GM19455 (cell line): ENCODE results near the gene GAB2.
"Not testable (repeated sequence)": the region's sequence is repeated elsewhere in the genome, so short reads cannot be mapped to it uniquely, and the experiment has no call there.

Source experiments
- ATAC-seq: cut with Tn5 transposase; IDR thresholded peaks from one replicate; pipeline ENCODE4 v1.9.1; 2021; ENCODE audit not compliant: unreplicated experiment

Gene GAB2

DNA sequence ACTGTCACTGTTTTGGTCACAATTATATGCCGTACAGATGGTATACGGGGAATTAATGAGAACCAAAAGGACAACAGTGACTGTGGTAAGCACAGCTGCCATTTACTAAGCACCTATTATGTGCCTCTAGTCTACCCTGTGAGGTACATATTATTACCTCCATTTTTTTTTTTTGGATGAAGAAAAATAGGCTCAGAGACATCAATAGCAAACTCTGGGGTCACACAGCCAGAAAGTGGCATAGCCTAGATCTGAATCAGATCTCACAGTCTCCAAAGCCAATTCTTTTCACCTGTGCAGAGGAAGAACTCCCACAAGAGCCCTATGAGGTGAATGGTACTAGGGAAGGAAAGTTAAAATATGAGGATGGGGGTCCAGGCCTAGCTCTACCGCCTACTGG is 160.0 kb downstream of the GAB2 start:
- ATAC-seq: no peak

DNA sequence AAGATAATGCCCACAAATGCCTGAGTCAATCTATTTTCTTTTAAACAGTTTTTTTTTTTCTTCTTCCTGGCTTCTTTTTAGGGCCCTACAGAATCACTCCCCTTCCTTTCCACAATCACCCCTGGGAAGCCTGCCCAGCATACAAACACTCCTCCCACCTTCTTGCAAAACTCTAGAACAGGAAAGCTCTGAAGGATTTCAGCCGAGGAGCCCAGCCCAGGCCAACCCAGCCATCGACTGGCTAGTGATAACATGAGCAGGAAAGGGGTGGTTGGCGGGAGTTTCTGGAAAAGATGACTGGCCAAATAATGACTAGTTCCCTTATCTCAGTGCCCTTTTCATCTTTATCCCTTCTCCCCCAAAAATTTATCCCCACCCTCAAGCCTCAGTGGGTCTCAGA is 160.7 kb downstream of the GAB2 start:
- ATAC-seq: no peak

DNA sequence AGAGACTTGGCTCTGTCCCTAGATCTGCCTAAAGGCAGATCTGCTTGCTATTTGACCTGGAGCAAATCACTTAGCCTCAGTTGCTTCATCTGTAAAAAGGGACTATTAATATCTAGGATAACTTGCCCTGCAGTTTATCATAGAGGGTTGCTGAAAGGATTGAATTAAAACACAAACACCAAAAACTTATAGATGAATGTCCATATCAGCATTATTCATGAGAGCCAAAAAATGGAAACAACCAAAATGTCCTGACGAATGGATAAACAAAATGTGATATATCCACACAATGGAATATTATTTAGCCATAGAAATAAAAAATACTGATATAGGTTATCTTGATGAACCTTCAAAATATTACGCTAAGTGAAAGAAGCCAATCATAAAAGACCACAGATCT is 161.7 kb downstream of the GAB2 start:
- ATAC-seq: no peak

DNA sequence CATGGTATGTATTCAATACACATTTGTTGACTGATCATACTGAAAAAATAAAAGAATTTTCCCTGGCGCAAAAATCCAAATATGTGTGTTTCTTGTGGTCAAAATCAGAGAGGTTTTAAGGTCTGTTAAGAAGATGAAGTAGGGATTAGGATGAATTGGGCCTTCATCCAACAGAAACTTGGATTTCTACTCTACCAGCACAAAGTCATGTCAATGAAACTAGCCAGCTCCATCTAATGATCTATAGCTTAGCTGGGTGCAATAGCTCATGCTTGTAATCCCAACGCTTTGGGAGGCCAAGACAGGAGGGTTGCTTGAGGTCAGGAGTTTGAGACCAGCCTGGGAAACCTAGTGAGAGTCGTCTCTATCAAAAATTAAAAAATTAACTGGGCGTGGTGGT is 163.4 kb downstream of the GAB2 start:
- no peak for ATAC-seq

DNA sequence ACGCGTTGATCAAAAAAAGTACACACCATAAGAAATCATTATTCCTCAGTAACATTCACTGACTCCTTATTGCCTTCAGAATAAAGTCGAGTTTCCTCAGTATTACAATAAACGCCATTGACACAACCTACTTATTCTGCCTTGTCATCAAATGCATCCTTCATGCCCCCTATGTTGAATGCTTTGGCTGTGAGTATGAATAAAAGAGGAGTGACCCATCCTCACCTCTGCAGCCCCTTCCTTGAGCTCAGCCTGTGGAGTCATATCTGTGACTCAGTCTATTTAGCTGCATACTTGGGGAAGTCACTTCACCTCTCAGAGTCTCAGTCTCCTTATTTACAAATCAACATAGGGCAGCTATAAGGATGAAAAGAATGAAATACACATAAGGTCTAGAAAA is 163.8 kb downstream of the GAB2 start:
- ATAC-seq: no peak

DNA sequence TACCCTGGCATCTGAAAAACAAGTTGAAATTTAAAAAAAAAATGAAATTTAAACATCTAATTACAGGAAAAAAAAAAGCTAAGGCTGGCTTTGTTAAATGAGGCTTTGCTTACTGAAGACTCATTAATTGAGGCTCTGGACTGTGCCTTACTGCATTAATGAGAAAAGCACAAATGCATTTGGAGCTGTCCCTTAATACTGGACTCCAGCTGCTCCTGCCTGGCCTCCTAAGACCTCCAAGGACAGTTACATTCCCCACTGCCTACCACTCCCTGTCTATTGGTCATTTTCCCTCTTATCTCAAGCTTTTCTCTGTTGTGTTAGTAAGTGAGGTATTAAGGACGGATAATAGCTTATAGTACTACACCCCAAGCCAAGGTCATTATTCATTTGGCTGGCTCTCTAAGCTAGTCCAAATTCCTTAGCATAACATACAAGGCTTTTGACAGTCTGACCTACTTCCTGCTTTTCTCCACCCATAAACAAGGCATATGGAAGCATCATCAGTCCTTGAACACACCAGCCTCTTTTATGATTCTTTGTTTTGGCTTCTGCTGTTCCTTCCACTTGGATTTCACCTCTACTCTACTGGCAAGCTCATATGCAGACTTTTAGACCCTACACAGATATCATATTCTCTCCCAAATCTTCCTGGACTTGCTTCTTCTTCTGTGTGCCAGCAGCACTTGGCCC is 166.4 kb downstream of the GAB2 start:
- no peak for ATAC-seq

DNA sequence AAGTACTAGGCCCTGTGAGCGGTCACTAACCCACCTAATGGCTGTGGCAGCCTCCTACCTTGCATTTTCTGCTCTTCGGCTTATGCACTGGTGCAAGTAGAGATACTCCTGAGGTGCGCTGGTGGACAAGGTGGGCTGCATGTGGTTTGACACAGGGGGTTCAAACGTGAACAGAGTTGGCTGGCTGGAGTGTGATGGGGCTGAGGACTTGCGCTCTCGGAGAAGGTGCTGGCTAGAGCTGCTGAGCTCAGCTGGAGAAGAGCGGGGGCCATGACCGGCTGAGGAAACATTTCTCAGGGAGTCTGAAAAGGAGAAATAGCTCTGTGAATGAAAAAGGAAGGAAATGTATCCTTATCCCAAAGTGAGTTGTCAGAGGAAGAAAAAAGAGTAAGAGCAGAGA is 167.5 kb downstream of the GAB2 start:
- ATAC-seq: no peak

DNA sequence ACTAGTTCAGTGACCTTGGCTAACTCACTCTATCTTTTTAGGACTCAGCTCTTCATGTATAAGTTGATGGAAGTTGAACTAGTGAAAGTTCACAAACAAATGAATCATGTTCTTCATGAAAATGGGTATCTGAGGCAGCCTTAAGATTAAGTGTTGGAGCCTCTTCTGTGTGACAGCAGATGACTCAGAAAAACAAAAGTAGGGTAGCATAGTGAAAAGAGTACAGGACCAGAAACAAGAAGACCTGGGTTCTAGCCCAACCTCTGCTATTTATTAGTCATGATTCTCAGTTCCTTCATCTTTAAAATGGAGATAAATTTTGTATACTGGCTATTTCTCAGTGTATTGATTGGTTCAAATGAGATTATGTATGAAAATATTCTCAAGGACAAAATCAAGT is 168.7 kb downstream of the GAB2 start:
- ATAC-seq: no peak

DNA sequence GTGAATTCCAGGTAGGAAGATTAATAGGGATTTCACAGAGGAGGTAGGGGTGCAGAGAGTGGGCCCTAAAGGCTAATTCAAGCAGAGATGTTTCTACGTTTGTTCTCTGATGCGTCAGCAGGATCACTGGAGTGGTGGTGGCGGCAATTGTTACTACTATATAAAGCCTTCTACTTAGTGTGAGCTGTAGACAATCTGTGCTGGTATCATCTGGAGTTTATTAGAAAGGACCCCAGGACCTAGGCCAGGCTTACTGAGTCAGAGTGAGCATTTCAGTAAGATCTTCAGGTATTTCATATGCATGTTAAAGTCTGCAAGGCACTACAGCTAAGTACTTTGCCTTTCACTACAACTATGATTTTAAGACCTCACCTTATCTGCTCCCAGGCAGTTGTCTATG is 169.4 kb downstream of the GAB2 start:
- no peak for ATAC-seq

DNA sequence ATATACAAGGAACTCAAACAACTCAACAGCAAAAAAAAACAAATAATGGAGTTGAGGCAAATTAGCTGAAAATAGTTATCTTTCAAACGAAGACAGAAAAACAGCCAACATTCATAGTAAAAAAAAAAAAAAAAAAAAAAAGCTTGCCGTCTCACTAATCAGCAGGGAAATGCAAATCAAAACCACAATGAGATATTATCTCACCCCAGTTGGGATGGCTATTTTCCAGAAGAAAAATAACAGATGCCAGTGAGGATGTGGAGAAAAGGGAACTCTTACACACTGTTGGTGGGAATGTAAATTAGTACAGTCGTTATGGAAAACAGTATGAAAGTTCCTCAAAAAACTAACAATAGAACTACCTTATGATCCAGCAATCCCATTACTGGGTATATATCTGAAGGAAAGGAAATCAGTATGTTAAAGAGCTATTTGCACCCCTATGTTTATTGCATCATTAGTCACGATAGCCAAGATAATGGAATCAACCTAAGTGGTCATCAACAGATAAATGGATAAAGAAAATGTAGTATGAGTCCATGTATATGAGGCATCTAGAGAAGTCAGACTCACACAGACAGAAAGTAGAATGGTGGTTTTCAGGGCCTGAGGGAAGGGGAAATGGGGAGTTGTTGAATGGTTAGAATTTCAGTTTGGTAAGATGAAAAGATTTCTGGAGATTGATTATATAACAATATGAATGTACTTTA is 172.9 kb downstream of the GAB2 start:
- no peak for ATAC-seq

DNA sequence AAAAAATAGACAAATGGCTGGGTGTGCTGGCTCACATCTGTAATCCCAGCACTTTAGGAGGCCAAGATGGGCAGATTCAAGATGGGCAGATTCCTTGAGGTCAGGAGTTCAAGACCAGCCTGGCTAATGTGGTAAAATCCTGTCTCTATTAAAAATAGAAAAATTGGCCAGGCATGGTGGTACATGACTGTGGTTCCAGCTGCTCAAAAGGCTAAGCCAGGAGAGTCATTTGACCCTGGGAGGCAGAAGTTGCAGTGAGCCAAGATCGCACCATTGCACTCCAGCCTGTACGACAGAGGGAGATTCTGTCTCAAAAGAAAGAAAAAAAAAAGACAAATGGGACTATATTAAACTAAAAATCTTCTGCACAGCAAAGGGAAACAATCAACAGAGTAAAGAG is 173.5 kb downstream of the GAB2 start:
- no peak for ATAC-seq

DNA sequence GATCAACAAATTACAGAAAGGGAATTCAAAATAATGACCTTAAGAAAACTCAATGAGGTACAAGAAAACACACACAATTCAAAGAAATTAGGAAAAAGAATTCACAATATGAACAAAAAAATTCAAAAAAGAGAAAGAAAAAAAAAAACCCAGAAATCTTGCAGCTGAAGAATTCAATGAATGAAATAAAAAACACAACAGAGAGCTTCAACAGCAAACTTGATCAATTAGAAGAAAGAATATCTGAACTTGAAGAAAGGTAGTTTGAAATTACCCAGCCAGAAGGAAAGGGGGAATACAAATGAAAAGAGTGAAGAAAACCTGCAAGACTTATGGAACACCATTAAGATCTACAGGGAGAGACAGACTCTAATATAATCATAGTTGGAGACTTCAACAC is 176.1 kb downstream of the GAB2 start:
- ATAC-seq: no peak

DNA sequence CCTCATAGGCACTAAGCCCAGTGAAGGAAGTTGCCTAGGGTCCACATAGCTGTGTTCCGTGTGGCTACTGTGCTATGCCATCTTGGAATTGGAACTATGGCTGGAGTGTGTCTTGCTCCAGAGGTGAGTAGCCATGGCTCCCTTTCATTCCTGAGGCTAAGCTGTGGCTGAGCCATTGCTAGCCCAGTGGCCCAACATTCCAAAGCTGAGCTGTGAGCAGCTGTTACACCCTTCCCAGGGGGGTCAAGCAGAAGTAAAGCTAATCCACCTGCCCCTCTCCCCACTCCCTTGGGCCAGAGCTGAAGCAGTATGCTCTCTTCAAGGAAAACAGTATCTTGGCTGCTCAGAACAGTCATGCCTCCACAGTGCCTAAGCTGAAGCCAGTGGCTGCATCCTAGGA is 177.8 kb downstream of the GAB2 start:
- no peak for ATAC-seq

DNA sequence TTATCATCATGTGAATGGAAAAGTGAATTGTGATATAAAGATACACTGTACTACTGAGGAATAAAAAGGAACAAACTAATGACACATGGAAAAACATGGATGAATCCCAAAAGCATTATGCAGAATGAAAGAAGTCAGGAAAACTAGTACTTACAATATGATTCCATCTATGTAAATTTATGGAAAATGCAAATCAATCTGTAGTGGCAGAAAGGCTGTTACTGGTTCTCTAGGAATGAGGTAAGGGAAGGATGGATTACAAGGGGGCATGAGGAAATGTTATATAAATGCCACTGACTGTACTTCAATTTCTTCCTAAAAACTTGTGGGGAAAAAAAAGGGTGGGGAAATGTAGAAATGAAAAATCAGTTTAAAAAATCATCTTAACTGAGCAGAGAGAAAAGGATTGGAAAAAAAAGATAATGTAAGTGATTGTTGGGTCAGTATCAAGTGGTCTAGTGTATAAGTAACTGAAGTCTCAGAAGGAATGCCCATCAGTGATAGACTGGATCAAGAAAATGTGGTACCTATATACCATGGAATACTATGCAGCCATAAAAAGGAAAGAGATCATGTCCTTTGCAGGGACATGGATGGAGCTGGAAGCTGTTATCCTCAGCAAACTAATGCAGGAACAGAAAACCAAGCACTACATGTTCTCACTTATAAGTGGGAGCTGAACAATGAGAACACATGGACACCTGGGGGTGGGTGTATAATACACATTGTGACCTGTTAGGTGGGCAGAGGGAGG is 180.2 kb downstream of the GAB2 start:
- ATAC-seq: no peak

DNA sequence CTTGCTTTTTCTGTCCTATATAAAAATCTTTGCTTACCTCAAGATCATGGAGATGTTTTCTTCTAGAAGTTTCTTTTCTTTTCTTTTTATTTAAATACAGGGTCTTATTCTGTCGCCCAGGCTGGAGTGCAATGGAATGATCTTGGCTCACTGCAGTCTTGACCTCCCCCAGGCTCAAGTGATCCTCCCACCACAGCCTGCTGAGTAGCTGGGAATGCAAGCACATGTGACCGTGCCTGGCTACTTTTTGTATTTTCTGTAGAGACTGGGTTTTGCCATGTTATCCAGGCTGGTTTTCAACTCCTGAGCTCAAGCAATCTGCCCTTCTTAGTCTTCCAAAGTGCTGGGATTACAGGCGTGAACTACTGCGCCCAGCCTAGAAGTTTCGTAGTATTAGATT is 183.6 kb downstream of the GAB2 start:
- ATAC-seq: no peak

DNA sequence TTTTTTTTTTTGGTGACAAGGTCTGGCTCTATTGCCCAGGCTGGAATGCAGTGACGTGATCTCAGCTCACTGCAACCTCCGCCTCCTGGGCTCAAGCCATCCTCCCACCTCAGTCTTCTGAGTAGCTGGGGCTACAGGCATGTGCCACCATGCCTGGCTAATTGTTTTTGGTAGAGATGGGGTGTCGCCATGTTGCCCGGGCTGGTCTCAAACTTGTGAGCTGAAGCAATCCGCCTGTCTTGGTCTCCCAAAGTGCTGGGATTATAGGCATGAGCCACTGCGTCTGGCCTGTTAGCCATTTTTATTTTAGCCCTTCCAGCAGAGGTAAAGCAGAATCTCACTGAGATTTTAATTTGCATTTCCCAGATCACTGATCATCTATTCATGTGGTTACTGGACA is 184.6 kb downstream of the GAB2 start:
- not testable (repeated sequence) for ATAC-seq

DNA sequence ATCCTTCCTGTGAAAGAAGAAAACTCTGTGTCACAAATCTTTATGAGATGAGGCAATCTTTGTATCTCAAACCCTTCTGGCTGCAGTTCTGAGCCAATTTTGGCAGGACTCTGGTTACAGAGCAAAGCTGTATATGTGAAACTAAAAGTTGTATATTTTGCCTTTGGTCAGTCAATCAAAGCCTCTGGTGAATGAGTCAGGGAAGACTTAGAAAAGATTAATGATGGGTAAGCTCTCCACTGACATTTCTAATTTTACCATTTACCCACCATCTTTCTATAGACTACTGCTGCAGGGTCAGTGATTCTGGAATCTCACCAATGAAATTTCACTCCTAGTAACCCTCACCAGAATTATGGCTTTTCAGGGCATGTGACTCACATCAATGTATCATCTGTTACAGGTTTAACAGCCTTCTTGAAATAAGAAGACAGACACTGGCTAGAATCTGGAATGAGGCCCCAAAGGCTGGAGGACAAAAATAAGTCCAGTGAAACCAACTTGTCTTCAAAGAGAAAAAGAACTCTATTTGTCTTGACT is 185.6 kb downstream of the GAB2 start:
- no peak for ATAC-seq

DNA sequence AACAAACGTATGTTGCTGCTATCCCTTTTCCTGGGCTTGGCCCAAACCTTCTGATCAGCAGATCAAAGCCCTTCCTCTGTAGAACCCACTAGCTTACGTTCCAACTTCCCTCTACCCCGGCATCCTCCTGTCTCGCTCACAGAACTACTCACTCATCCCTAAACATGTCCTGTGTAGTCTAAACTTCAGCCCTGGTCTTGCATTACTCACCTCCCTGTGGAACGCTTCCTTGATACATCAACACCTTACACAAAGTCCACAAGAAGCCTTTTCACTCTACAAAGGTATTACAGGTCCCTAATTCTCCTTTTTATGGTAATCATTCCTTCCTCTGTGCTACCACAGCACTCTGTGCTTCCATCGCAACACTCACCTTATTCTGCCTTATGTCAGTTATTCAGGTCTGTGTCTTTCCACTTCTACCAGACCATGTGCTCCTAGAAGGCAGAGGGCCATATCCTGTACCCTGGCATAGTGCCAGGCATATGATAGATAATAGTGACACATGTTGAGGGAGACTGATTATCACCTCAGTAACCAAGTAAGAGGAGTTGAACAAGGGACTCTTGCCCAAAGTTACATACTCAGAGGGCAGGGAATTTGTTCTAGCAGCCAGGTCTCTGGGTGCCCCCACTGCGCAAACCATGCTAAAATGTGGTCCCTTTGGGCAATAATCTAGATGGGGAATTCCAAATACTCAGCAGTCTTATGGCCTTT is 187.3 kb downstream of the GAB2 start:
- no peak for ATAC-seq

DNA sequence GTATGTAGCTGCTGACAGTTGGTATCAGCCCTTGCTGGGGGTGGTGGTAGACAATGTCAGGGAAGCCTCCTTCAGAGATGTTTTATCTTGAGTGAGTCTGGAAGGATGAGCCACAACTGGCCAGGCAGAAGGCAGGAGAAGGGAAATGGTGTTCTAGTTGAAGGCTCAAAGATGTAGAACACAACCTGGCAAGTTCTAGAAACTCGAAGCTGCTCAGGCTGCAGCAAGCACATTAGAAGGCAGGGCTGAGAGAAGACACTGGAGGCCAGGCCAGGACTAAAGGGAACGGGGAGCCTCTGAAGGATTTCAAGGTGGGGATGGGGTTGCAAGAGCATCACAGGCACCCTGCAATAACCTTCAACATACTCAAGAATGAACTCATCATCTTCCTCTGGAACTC is 188.5 kb downstream of the GAB2 start:
- ATAC-seq: no peak

DNA sequence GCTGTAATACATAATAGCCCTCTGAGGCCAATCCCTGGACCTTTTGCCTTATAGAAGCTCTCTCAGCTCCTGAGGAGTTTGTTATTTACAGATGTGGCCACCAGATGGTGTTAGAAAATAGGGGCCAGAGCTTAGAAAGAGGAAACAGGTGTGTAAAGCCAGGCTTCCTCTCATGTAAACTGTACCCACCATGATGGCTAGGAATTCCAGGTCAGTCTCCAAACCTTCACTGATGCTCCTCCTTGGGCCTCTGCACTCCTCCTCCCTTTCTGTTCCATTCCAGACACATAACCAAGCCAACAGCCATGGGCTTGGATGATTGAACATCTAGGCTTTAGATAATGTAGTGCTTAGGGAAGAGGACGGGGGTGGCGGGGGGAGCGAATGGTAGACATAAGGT is 189.2 kb downstream of the GAB2 start:
- ATAC-seq: peak; percentile 57

DNA sequence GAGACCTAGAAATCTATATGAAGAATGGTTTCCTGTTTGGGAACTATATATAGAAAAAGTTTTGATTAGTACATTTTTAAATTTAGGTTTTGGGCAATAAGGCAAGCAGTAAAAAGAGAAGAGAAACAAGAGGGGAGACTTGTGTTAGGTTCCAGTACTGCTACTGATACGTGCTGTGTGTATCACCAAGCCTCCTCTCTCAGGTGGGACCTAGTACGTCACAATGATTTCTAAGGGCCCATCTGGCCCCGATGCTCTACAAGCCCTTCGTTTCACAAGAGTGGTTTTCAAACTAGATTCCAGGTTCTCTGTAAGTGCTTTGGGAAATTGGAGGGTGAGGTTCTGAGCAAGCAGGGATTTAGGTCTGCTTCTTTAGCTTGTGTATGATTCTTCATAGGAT is 189.7 kb downstream of the GAB2 start:
- ATAC-seq: peak; percentile 67
